Right lobe of liver (tissue), 4 donors: ENCODE results near the gene CADM2.

ENCODE experiments used
- POLR2A ChIP-seq: fragments of 450-650 bp; IDR thresholded peaks from one replicate; pipeline ENCODE4 v1.6.1; 2017; ENCODE audit warnings: antibody characterized with exemption, mild to moderate bottlenecking
- TF ChIP-seq, protein P1 (sequence below), 4 donors: fragments of 200-600 bp in 3 of 4; fragments of 450-650 bp in 1 of 4; IDR thresholded peaks; one replicate each; pipeline versions ENCODE4 v1.5.1 to v1.8.0; 2016 to 2022; ENCODE audit warnings: antibody characterized with exemption in 4 of 4, mild to moderate bottlenecking in 2 of 4
- donor health status: DM: no; HTN: no; CAD: no.
- donor health status: DM: no; HTN: no; CAD: no.
- donor health status: DM: no; HTN: yes; CAD: no.

DNA sequence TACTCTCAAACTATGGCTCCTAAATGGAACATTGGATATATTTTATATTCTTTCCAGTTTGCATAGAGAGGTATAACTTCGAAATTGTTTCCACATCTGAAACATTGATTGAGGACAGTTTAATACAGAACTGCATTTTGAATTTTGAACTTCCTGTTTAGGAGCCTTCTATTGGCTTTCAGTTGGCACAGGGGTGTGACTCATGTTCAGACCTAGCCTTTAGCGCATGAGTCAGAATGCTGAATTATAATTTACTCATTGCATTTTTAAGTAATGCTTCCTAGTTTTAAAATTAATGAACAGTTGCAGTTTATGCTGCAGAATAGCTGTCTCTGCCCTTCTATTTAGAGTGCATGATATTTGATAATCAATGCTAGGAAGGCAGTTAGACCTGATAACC is 751.7 kb downstream of the CADM2 start:
- TF ChIP-seq, protein P1, sequence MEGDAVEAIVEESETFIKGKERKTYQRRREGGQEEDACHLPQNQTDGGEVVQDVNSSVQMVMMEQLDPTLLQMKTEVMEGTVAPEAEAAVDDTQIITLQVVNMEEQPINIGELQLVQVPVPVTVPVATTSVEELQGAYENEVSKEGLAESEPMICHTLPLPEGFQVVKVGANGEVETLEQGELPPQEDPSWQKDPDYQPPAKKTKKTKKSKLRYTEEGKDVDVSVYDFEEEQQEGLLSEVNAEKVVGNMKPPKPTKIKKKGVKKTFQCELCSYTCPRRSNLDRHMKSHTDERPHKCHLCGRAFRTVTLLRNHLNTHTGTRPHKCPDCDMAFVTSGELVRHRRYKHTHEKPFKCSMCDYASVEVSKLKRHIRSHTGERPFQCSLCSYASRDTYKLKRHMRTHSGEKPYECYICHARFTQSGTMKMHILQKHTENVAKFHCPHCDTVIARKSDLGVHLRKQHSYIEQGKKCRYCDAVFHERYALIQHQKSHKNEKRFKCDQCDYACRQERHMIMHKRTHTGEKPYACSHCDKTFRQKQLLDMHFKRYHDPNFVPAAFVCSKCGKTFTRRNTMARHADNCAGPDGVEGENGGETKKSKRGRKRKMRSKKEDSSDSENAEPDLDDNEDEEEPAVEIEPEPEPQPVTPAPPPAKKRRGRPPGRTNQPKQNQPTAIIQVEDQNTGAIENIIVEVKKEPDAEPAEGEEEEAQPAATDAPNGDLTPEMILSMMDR (IDR thresholded peaks at IDR 0.05) = no peak
- TF ChIP-seq POLR2A = no peak
